Measurements from ENCODE around the gene HYDIN.
"Not testable (repeated sequence)": the region's sequence is repeated elsewhere in the genome, so short reads cannot be mapped to it uniquely, and the experiment has no call there.

Gene HYDIN

GRCh38 chr16:71080777-71081176 is 149.7 kb downstream of the HYDIN start:
- not testable (repeated sequence) for DNase-seq

GRCh38 chr16:71080262-71080661 is 150.3 kb downstream of the HYDIN start:
- DNase-seq = not testable (repeated sequence)

GRCh38 chr16:71070651-71071050 is 159.9 kb downstream of the HYDIN start:
- DNase-seq = not testable (repeated sequence)

- not testable (repeated sequence) for DNase-seq
Observed at GRCh38 chr16:71069842-71070241, 160.7 kb downstream of the HYDIN start.

- DNase-seq = not testable (repeated sequence)
Observed at GRCh38 chr16:71053897-71054609, 176.5 kb downstream of the HYDIN start.

GRCh38 chr16:71050307-71050706 is 180.2 kb downstream of the HYDIN start:
- not testable (repeated sequence) for DNase-seq

- DNase-seq = not testable (repeated sequence)
Observed at GRCh38 chr16:71039368-71040111, 191.0 kb downstream of the HYDIN start.

GRCh38 chr16:71038421-71038820 is 192.1 kb downstream of the HYDIN start:
- not testable (repeated sequence) for DNase-seq

- DNase-seq = not testable (repeated sequence)
Observed at GRCh38 chr16:71037987-71038386, 192.5 kb downstream of the HYDIN start.

GRCh38 chr16:71028032-71028727 is 202.3 kb downstream of the HYDIN start:
- not testable (repeated sequence) for DNase-seq

- not testable (repeated sequence) for DNase-seq
Observed at GRCh38 chr16:71027511-71027910, 203.0 kb downstream of the HYDIN start.

GRCh38 chr16:71023851-71024439 is 206.6 kb downstream of the HYDIN start:
- DNase-seq = not testable (repeated sequence)

GRCh38 chr16:71021961-71022537 is 208.5 kb downstream of the HYDIN start:
- DNase-seq = not testable (repeated sequence)

- peak in 1 of 2 experiments; percentile 8 for DNase-seq
Observed at GRCh38 chr16:71019067-71019682, 211.3 kb downstream of the HYDIN start.

- DNase-seq = not testable (repeated sequence)
Observed at GRCh38 chr16:71015419-71015818, 215.1 kb downstream of the HYDIN start.

- not testable (repeated sequence) for DNase-seq
Observed at GRCh38 chr16:71009440-71010223, 220.9 kb downstream of the HYDIN start.

GRCh38 chr16:71006516-71006915 is 224.0 kb downstream of the HYDIN start:
- not testable (repeated sequence) for DNase-seq

GRCh38 chr16:70999735-71000134 is 230.8 kb downstream of the HYDIN start:
- DNase-seq = peak in 1 of 2 experiments; percentile 14

GRCh38 chr16:70995799-70996198 is 234.7 kb downstream of the HYDIN start:
- DNase-seq = not testable (repeated sequence)

GRCh38 chr16:70992511-70992910 is 238.0 kb downstream of the HYDIN start:
- not testable (repeated sequence) for DNase-seq
